DOHH2 (cell line): ENCODE data around the gene RPS6KB2.

ENCODE experiments used
- H3F3A ChIP-seq: fragments of 200-600 bp; sonication (generic), shearing (Covaris generic); 2 replicates; pipeline ENCODE4 v1.6.0; 2016; ENCODE audit warnings: antibody characterized with exemption, mild to moderate bottlenecking; ENCODE audit not compliant: control insufficient read depth, insufficient read depth
- H3K27ac ChIP-seq: fragments of 200-600 bp; sonication (generic); 2 replicates; pipeline ENCODE4 v1.5.1; 2014; ENCODE audit warnings: low read depth, mild to moderate bottlenecking, low read length, moderate library complexity
- H3K27me3 ChIP-seq: fragments of 200-600 bp; sonication (generic); 2 replicates; pipeline ENCODE4 v1.6.1; 2014; ENCODE audit warnings: mild to moderate bottlenecking, low read length, mixed read lengths; ENCODE audit not compliant: control insufficient read depth
- H3K36me3 ChIP-seq: fragments of 200-600 bp; sonication (generic); 2 replicates; pipeline ENCODE4 v1.6.1; 2014; ENCODE audit warnings: mild to moderate bottlenecking, low read length, moderate library complexity, mixed read lengths; ENCODE audit not compliant: control insufficient read depth
- H3K4me1 ChIP-seq: fragments of 200-600 bp; sonication (generic); 2 replicates; pipeline ENCODE4 v1.6.1; 2014; ENCODE audit warnings: mild to moderate bottlenecking, low read length, mixed read lengths; ENCODE audit not compliant: control insufficient read depth
- H3K4me2 ChIP-seq: fragments of 200-600 bp; sonication (generic); 2 replicates; pipeline ENCODE4 v1.6.0; 2014; ENCODE audit warnings: mild to moderate bottlenecking, low read length, moderate library complexity
- H3K4me3 ChIP-seq: fragments of 200-600 bp; sonication (generic); 2 replicates; pipeline ENCODE4 v1.5.1; 2014; ENCODE audit warnings: mild to moderate bottlenecking, low read length, mixed read lengths
- H3K79me2 ChIP-seq: fragments of 200-600 bp; sonication (generic); 2 replicates; pipeline ENCODE4 v1.6.1; 2014; ENCODE audit warnings: mild to moderate bottlenecking, low read length, mixed read lengths; ENCODE audit not compliant: control insufficient read depth
- H3K9me2 ChIP-seq: fragments of 200-600 bp; sonication (generic); replicated peaks from 2 replicates; pipeline ENCODE4 v1.6.1; 2014; ENCODE audit warnings: mild to moderate bottlenecking, low read length, mixed read lengths; ENCODE audit not compliant: control insufficient read depth
- H3K9me3 ChIP-seq: fragments of 200-600 bp; sonication (generic); 2 replicates; pipeline ENCODE4 v1.6.1; 2014; ENCODE audit warnings: antibody characterized with exemption, low read length, mixed read lengths; ENCODE audit not compliant: control insufficient read depth, insufficient read depth
- H4K20me1 ChIP-seq: fragments of 200-600 bp; sonication (generic); 2 replicates; pipeline ENCODE4 v1.6.0; 2014; ENCODE audit warnings: low read depth, mild to moderate bottlenecking, antibody characterized with exemption, low read length, moderate library complexity; ENCODE audit not compliant: control insufficient read depth, insufficient read depth
- CTCF ChIP-seq: fragments of 200-600 bp; sonication (generic); IDR thresholded peaks from one replicate; pipeline ENCODE4 v1.5.1; 2014; ENCODE audit warnings: antibody characterized with exemption, mild to moderate bottlenecking, low read depth, low read length; ENCODE audit not compliant: poor library complexity, severe bottlenecking
- EZH2phosphoT487 ChIP-seq: fragments of 200-600 bp; sonication (generic); IDR thresholded peaks from 2 replicates; pipeline ENCODE4 v1.6.1; 2017; ENCODE audit warnings: borderline replicate concordance, mild to moderate bottlenecking, antibody characterized with exemption, low read length, moderate library complexity, mixed read lengths

The RPS6KB2 gene

GRCh38 chr11:67437082-67437808 is 9.0 kb downstream of the RPS6KB2 start, which contains the start of gene PTPRCAP:
Gene PTPRCAP, minus strand, starts transcription at chr11:67437682. Its CDS starts 63 bp downstream, at chr11:67437619.
- peaks cover 79% of the 10 kb centered on the region for H3K4me1 ChIP-seq
- peaks cover 90% of the 10 kb centered on the region for H3K36me3 ChIP-seq

DNA sequence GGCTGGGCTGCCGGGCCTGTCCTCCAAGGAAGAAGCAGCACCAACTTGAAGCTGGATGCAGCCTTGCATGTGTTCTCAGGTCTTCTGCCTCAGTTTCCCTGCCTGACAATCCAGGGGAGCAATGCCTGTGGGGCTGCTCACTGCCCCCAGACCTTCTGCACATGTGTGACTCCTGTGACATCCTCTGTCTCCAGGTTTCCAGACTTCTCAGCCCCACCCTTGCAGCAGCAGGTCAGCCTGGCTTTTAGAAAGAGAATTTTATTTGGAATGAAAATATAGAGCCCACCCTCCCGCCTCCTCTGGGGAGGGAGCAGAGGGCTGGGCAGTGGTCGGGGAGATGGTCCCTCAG is 9.5 kb downstream of the RPS6KB2 start:
- Histone ChIP-seq H3K27ac (peak overlapping the region; percentile 97), H3K79me2 (peaks cover 58% of the 10 kb centered on the region), H3K4me3 (peak overlapping the region; percentile 90), H4K20me1 (peaks cover 12% of the 10 kb centered on the region; the same call in 1 of the 2 replicates), H3F3A (peaks cover 53% of the 10 kb centered on the region), H3K27me3 (no peaks in the 10 kb centered on the region), H3K4me1 (peaks cover 84% of the 10 kb centered on the region), H3K4me2 (peak overlapping the region; percentile 94), H3K9me2 (no peaks in the 10 kb centered on the region), H3K36me3 (peaks cover 89% of the 10 kb centered on the region), H3K9me3 (no peaks in the 10 kb centered on the region)
- no peak for TF ChIP-seq CTCF
- TF ChIP-seq EZH2phosphoT487: no peak

More at GRCh38 chr11:67437082-67437808, 9.0 kb downstream of the RPS6KB2 start, which contains the start of gene PTPRCAP:
- Histone ChIP-seq H3K27ac (peak within 1 kb of the TSS; percentile 97), H3K4me2 (peak within 1 kb of the TSS; percentile 94), H3F3A (peaks cover 48% of the 10 kb centered on the region), H3K79me2 (peaks cover 58% of the 10 kb centered on the region), H3K9me2 (no peaks in the 10 kb centered on the region), H4K20me1 (peaks cover 12% of the 10 kb centered on the region; the same call in 1 of the 2 replicates), H3K9me3 (no peaks in the 10 kb centered on the region), H3K27me3 (no peaks in the 10 kb centered on the region), H3K4me3 (peak within 1 kb of the TSS; percentile 90)
- no peak for TF ChIP-seq EZH2phosphoT487
- no peak for TF ChIP-seq CTCF

DNA sequence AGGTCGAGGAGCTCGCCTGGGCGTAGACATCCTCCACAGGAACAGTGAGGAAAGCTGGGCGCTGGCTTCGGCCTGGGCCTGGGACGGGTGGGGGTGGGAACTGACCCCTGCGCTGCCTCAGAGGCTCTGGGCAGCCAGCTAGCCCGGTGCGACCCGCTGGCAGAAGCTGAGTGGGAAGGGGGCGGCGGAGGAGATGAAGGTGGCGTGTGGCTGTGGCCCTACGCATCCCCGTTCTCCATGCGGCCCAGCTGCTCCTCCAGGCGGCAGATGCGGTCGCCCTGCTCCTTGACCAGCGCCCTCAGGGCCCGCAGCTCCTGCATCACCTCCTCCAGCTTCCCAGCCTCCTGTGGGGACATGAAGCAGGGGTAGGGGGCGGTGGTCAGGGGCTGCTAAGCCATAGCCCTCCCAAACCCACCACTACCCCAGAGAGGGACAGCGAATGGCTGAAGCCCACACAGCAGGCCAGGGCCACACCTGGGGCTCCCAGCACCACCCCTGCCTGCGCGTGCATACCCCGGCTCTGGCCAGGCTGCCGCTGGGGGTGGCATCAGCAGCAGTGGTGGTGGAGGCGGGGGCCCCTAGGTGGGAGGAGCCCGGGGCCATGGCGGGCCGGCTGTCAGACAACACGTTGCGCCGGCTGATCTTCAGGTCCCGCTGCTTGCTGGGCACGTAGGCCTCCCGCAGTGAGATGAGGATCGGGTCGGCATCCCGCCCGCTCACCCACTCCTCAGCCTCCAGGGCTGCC is 10.0 kb downstream of the RPS6KB2 start:
- peaks cover 58% of the 10 kb centered on the region for H3K79me2 ChIP-seq
- H4K20me1 ChIP-seq: peaks cover 12% of the 10 kb centered on the region; the same call in 1 of the 2 replicates
- H3K4me2 ChIP-seq: peak overlapping the region; percentile 94
- no peaks in the 10 kb centered on the region for H3K27me3 ChIP-seq
- peaks cover 55% of the 10 kb centered on the region for H3F3A ChIP-seq
- TF ChIP-seq CTCF: peak; percentile 20
- no peak for TF ChIP-seq EZH2phosphoT487
- peak overlapping the region; percentile 97 for H3K27ac ChIP-seq
- H3K4me1 ChIP-seq: peaks cover 87% of the 10 kb centered on the region
- H3K9me2 ChIP-seq: no peaks in the 10 kb centered on the region
- H3K9me3 ChIP-seq: no peaks in the 10 kb centered on the region
- peaks cover 84% of the 10 kb centered on the region for H3K36me3 ChIP-seq
- H3K4me3 ChIP-seq: peak overlapping the region; percentile 90
